ENCODE measurements around the gene CCDC43. TPM values are rescaled to one million over a fixed set of nuclear protein-coding genes. Genes with fewer than 3 reads are reported as not detected.

Gene CCDC43
- total RNA-seq: 31.1 and 38.8 TPM in 2 replicates

DNA sequence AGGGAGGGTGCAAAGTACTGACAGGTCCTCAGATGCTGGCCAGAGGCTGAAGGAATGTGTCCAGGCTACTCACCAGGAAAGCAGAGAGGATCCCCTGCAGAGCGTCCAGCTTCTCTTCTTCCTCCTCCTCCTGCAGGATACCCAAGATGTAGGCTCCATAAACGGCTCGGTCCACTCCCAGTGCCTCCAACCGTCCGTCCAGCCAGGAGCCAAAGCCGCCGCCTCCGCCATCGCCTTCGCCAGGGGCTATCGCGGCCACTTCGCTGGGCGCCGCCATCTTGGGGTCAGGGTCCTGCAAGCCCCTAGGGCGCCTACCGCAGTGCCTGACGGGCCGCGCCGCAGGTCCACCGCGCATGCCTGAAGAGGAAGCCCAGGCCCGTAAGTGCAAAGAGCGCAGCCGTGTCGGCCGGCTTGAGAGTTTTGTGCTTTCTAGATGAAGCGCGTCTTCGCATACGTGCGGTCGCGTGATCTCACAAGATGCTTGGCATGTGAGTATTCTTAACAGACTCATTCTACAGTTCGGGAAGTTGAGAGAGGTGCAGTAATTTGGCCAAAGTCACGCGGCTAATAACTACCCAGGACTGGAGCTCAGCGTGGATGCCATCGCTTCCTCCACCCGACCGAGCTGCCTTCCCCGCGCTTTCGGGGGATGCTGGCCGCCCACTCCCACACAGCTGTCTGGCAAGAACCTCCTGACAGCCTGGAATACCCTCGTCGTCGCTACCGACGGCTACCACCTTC lies at the start of gene CCDC43:
Gene CCDC43, minus strand, starts transcription at position 300 of the 741 bp plus-strand sequence. Its CDS starts 23 bp downstream, at position 277.

GRCh38 chr17:44708401-44709263 lies 19.1 kb upstream of the CCDC43 start, which contains the start of gene DBF4B:
DBF4B (plus strand) TSS chr17:44708665; CDS start chr17:44708821, 156 bp downstream.

DNA sequence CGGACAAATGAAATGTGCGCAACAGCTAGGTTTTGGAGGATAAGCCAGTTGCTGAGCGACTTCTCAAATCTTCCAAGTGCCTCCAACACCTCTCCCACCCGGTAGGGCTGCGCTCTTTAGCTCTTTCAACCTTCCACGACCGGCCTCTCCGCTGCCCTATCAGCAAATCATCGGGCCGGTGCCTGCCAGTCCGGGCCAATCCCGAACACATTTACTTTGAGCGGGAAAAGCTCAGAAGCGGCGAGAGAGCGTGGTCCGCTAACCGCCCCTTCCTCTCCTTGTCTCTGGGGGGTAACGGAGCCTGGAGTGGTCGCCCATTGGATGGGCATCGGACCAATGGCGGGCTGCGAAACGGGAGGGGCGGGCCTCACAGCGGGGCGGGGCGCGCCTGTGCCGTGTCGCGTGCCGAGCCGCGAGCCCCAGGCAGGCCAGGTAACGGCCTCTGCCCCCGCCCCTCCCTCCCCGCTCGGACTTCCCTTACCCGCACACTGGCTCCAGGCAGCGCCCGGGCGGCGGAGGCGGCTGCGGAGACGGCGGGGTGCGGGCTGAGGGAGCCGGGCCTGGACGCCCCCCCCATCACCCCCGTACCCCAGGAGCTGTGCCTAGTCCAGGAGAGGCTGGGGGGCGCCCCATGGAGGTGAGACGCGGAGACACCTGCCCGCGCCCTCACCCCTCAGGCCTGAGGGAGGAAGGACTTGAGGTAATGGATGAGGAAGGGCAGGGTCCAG lies 33.4 kb downstream of the CCDC43 start, which contains the start of gene MEIOC:
Gene MEIOC, plus strand, starts transcription at position 486 of the 728 bp plus-strand sequence. Its CDS starts 146 bp downstream, at position 632.

Other genes with a start within 250 kb of the CCDC43 start
- gene GPATCH8, start 186.4 kb downstream of the CCDC43 start, total RNA-seq: 7.5 and 10.4 TPM in 2 replicates
- 0.21 and 1.7 TPM in 2 replicates for gene FZD2, start 132.3 kb downstream of the CCDC43 start, total RNA-seq
- gene MEIOC, start 33.3 kb downstream of the CCDC43 start, total RNA-seq: 0.48 TPM in 1 of 2 replicates, not detected in the other
- 0.64 and 0.72 TPM in 2 replicates for gene DBF4B, start 18.9 kb upstream of the CCDC43 start, total RNA-seq
- 0.21 TPM in 1 of 2 replicates, not detected in the other for gene ADAM11, start 69.2 kb upstream of the CCDC43 start, total RNA-seq
- under 0.01 and 12.3 TPM in 2 replicates for gene GJC1, start 140.5 kb upstream of the CCDC43 start, total RNA-seq
- gene HIGD1B, start 158.1 kb upstream of the CCDC43 start, total RNA-seq: not detected in 2 replicates
- 58.0 and 87.7 TPM in 2 replicates for gene EFTUD2, start 209.7 kb upstream of the CCDC43 start, total RNA-seq
- gene GFAP, start 225.7 kb upstream of the CCDC43 start, total RNA-seq: not detected in 2 replicates

All from tracheal epithelial cell (primary cell).